DMS153 treated with DMSO at 0.1 percent for 48 hours (cell line): Measurements from ENCODE around the gene ZBTB24.

Source experiments
- DNase-seq: peaks from one replicate; lab custom pipeline; 2025; ENCODE audit not compliant: unreplicated experiment; lab: John Stamatoyannopoulos, UW

Gene ZBTB24

DNA sequence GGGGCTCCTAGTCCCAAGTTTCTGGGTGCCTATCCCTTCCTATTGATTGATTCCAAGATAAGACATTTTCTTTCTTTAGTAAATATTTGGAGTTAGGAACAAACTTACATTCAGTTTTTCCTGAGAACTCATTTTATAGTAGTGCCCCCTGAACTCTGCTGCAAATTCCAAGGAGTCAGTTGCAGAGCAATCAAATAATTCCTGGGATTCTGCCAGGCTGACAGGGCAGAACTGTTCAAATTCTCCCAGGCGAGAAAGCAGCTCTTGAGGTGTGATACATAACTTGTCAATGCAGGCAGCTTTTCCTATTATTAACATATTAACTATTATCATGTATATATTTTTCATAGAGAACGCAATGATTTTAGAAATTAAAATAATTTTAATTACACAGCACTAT, 15.9 kb upstream of the ZBTB24 start:
- no peak for DNase-seq

DNA sequence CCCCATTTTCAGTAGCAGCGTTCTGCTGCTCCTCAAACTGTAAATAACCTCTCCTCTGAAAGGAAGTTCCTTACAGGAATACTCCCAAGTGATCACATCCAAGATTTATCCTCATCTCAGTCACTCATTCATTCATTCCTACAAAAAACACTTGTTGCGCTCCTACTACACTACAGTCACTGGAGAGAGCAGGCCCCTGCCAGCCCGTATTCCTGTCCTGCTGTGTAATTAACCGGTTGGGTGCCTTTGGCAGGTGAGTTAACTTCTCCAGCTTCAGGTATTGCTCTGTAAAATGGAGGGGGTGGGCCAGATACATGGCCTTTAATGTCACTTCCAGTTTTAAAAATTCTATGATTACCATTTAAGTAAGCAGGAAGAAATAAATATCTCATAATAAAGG, 15.0 kb upstream of the ZBTB24 start:
- DNase-seq, result no peak

DNA sequence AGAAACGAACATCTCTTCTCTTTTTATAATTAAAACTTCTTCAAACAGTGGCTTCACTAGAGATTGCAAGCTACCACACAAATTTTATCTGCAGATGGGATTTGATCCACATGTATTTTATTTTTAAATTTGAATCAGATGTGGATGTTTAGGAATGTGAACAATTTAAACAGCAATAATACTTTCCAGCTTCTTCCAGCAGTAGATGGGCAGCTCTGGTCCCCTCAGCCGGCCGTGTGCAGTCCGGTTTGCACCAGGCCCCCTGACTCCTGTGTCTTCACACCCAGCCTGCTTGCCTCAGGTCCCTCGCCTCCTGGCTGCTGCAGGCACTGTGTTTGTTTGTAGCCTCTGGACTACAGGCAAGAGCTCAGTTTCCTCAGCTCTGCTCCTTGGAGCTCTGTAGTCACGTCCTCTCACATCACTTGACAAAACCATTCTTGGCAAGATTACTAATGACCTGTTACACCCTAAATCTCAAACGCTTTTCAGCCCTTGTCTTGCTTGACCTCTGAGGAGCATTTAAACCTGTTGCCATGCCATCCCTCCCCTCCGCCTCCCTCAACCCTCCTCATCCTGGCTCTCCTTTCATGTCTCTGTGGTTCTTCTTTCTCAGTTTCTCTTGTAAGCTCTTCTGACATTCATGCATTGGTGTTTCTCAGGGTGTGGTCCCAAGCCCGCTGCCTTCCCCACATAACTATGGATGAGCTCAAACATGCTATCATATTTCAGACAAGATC, 13.2 kb upstream of the ZBTB24 start:
- DNase-seq, result no peak

DNA sequence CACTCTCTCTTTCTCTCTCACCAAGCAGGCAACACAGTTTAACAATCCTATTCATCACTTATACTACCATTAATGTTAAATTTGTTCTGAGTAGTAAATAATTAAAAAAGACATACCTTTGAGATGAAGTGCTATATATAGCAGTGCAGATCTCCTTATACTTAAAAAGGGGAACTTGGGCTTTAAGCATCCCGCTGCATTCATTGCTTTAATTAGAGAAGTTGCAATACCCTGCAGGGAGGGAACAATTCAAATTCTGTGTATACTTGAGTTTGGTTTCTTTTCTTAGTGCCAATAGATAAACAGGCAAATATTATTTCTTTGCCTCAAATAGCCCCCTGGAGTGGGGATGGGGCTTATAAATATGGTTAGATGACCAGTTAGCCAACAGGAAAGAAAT, 10.8 kb upstream of the ZBTB24 start:
- no peak for DNase-seq

DNA sequence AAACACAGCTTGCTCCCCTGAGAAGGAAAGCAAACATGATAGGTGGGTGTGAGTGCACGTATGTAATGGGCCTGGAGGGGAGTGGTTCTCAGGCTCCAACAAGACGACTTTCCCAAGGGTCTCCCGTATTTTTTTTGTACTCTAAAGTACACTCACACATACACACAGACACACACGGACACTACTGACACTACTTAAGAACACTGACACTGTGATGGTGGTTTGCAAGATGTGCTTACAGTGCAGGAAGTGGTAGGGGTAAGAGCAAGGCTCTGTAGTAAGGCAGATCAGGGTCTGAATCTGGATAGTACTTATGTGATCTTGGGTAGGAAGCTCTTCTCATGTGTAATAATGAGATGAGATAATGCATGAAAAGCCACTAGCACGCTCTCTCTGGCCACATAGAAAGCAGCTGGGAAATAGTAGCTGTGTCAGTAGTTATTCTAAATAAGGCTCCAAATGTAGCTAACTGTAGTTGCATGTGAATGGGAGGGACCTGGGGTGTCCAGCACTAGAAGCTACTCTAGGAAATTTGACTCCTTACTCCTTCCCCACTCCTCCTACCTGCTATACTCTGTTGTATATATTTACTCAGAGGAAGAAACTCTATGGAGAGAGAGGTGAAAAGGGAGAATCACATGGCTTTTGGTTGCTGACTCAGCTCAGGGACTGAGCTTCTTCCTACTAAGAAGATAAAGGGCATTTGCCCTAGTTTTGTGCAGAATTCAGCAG, 8.4 kb upstream of the ZBTB24 start:
- no peak for DNase-seq

DNA sequence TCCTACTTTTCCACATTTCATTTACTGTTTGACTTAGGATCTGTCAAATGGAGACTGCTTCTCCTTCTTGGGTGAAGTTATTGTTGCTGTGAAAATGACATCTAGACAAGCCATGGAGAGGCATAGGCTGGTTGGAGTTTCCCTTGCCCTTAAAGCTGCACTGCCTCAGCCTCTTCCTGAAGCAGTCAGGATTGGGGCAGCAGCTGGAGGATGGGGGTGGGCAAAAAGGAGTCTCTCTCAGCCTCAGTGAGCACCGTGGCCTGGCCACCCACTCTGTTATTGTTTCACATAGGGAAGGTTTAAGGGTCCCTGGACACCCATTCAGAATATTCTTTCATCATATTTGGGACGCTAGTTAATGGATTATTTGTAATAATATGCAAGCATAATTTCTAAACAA, 7.7 kb upstream of the ZBTB24 start:
- DNase-seq, result no peak

DNA sequence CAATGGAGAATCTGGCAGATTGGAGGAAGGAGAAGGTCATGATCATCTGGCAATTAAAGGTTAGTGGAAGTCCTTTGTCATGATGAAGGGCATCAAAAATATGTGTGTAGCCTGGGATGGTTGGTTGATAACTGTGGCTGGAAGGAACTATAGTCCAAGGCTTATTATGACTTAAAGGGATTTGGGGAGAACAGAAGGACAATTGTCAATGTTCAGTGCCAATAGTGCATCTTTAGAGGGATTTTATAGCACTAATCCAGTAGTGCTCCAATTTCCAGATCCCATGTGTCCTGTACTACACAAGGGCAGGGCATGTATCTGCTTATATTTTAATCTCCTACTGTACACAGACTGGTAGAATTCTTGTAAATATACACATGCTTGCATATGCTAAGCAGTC, 5.0 kb upstream of the ZBTB24 start:
- DNase-seq, result no peak

DNA sequence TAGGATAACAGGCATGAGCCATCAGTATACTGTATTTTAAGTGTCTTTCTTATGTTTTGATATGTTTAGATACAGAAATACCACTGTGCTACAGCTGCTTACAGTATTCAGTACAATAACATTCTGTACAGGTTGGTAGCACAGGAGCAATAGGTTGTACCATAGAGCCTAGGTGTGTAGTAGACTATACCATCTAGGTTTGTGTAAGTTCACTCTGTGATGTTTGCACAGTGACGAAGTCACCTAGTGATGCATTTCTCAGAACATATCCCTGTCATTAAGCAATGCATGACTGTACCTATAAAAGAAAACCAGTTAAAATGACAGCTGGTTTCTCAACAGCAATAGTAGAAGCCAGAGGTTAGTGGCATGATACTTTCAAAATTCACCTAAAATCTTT, 3.0 kb upstream of the ZBTB24 start:
- no peak for DNase-seq

DNA sequence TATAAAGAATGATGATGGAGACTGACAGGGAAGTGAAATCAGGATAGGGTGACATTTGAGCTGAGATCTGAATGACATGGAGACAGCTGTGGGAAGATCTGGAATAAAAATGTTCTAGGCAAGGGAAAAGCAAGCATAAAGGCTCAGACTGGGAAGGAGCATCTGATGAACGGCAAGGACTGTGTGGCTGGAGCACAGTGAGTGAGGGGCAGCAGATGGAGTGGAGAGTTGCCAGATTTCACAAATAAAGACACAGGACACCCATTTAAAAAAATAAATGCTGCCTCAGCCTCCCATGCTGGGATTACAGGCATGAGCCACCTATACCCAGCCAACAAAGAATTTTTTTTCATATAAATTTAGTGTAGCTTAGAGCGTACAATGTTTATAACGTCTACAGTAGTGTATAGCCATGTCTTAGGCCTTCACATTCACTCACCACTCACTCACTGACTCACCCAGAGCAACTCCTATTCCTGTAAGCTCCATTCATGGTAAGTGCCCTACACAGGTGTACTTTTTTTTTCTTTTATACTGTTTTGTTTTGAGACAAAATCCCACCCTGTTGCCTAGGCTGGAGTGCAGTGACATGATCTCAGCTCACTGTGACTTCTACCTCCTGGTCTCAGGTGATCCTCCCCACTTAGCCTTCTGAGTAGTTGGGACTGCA, 2.4 kb upstream of the ZBTB24 start:
- DNase-seq, result no peak

DNA sequence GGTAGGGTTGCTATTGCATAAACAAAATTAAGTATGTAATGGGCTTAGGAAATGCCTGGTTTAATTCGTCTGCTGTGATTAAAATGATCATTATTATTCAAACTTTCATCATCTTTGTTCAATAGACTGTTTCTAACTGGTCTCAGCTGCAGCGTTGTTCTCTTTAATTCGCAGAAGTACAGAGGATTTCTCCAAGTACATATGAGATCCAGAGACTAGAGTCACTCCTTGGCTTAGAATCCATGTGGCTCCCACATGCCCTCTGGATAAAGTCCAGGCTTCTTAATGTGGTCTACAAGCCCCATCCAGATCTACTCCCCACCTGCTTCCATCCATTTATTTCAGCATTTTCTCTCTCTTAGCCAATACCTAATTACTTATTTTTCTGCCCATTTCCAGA, 1.1 kb upstream of the ZBTB24 start:
- no peak for DNase-seq

DNA sequence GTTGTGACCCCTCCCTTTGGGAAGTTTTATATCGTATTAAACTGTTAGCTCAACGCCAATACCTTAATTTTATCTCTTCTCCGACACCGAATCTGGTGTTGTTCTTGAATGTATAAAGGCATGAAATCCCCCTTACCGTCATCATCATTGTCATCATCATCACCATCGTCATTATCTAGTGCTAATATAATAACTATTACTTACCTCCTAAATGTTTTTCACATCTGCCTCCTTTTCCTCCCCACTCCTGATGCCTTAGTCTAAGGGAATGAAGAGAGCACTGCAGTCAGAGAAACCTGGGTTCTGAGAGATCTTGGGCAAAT, 677 bp upstream of the ZBTB24 start:
- no peak for DNase-seq

DNA sequence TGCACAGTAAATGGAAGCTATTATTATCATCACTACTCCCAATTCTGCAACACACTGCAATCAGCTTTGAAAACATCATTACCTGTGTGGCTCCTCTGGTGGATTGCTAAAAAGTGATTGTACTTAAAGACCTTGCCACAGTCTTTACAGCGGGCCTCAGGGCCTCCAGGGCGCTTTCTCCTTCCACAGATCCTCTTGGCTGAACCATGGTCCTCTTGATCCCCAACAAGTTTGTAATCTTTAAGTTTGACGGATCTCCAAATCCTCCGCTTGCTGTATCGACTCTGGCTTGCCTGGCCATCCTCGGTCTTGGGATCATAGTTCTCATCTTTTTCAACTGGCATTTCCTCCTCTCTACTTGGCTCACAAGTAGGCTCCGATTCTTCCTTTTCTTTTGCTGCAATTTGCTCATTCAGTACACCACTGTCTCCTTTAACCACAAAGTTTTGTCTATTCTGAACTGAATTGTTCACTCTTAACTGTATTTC, 2.0 kb downstream of the ZBTB24 start:
- no peak for DNase-seq

DNA sequence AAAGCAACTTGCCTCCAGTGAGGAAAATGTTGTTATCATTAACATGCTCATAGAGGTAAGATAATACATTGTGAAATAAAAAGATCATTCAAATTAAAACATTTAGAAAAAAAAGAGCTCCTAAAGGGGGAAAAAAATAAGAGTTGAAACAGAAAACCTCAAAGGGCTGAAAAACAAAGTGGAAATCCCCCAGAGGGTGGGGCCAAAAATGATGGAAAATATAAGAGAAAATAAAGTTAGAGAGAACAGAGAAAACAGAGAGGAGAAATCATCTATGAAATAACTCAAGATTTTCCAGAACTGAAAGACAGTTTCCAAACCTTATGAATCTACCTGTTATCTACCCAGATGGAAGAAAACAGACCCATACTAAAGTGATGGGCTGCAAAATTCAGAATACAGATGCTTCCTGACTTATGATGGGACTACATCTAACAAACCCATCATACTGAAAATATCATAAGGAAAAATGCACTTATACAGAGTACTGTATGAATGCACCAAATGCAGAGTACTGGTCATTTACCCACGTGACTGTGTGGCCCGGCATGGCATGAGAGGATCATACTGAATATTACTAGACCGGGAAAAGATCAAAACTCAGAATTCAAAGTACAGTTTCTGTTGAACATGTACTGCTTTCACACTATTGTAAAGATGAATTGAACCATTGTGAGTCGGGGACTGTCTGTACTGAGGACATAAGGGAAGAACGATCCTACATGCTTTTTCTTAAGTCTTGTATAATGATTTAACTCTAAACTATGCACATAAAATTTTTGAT, 4.0 kb downstream of the ZBTB24 start:
- DNase-seq, result no peak

DNA sequence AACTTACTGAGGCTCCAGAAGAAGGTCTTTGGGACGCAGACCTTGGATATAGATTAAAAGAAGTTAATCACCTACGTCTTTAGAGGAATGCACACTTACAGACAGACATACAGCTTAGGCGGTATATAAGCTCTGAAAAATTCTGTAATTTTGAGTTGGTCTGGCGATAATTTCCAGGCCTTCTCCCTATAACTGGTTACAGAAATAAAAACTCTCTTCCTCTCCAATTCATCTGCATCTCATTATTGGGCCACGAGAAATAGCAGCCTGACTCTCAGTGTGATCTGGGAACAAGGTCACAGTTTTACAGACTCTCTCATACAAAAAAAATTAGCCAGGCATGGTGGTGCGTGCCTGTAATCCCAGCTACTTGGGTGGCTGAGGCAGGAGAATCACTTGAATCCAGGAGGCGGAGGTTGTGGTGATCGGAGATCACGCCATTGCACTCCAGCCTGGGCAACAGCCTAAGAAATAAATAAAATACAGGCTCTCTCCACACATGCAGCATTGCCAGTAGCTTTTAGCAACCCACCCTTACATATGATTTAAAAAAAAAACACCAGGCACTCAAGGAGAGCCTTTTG, 4.7 kb downstream of the ZBTB24 start:
- no peak for DNase-seq

DNA sequence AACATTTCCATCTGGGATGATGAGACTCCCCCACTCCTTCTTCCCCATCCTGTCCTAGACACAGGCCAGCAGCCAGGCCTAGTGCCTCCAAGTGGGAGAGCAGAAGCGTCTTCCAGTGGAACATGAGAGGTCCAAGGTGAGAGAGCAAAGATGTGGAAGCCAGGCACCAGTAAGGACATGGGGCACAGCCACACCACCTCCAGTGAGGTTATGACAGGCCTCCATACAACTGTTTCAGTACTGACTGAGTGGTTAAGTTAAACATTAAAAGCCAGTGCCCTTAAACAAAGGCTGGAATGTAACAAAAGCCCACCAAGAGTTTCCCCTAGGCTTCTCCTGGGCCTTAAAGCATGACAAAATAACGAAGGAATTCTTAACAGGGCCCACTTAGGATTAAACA, 5.3 kb downstream of the ZBTB24 start:
- no peak for DNase-seq

DNA sequence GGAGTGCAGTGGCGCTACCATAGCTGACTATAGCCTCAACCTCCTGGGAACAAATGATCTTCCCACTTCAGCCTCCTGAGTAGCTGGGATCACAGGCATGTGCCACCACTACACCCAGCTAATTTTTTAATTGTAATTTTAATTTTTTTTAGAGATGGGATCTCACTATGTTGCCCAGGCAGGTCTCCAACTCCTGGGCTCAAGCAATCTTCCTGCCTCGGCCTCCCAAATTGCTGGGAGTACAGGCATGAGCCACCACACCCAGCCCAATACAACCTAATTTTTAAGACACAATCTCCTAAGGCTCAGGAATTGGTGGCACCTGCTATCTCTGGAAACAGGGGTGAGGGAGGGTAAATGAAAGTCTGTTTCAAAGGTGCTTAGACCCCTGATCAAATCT, 5.8 kb downstream of the ZBTB24 start:
- no peak for DNase-seq

DNA sequence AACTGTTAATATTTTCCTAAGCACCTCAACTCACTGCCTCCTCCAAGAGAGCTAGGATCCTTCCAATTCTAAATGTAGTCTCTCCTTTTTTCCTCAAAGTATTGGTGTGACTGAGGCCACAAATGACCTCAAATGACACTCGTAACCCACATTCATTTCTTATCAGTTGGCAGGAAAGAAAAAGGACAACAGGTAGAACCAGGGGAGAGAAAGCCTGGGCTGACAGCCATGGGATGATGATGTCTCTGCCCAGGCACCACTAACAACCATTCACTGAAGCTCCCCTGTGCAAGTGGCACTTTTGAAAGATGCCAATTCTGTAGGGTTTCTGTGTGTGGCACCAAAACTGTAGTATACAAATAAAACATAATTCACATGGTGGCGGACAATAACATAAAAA, 7.4 kb downstream of the ZBTB24 start:
- DNase-seq, result no peak

DNA sequence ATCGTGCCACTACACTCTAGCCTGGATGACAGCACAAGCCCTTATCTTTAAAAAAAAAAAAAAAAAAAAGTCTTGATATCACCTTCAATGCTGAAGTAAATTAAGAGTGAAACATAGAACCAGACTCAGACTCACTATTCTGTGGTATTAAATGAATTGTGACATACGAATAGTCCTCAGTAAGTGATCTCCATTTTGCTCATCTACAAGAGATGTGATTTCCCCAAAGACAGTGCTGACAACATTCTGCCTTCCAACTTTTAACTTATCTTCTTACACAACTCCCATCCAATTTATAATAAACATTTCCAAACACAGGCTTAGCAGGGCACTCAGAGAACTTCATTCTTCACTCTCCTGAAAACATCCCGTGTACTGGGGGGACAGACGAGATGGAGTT, 8.0 kb downstream of the ZBTB24 start:
- DNase-seq, result no peak

DNA sequence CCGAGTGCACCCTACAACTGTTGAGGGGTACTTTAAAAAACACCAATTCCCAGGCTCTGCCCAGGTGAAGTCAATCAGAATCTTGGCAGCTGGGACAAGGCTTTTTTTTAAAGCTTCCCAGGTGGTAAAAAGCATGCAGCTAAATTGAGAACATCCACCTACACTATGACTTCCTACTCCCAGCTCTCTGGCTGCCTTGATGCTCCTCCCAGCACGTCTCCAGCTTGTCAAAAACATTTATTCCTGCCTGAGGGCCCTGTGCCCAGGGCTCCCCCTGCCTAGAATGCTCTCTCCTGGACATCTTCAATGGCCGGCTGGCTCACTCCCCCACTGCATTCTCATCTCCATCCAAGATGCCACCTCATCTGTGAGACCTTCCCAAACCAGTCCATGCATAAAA, 9.9 kb downstream of the ZBTB24 start:
- no peak for DNase-seq

DNA sequence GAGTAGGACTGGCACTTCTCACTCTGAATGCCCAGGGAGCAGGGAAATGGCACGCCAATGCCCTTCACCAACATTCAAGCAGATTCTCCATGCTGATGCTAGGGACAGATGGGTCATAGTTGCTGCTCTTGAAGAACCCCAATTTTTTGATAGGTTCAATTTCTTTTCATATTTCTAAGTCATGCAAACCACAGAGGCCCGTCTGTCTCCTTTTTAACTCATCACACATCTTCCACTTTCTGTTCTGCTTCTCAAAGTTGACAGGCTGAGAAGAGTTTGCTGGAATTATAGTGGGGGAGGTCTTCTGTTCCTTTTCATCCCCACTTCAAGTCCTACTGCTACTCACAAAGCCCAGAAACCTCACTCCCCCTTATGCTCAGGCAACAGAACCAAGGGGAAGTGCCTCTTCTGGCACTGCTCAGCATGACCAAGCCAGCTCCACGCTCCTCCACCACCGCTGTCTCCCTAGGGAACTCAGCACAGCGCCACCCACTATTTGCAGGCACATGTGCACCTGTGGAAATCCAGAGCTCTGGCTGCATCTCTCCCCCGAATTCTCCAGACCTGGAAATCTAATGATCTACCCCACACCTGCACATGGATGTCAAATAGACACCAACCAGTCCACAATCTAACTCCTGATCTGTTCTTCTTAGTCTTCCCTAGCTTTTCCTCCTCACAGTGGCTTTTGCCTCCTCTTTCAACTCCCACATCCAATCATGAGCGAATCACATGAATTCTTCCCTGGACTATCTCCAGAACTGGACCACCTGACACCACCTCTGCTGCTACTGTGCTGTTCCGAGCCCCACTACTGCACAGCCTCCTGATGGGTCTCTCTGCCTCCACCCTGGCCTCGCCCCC, 10.7 kb downstream of the ZBTB24 start:
- no peak for DNase-seq
